ENCODE results near the gene KCTD17.

Gene KCTD17

DNA sequence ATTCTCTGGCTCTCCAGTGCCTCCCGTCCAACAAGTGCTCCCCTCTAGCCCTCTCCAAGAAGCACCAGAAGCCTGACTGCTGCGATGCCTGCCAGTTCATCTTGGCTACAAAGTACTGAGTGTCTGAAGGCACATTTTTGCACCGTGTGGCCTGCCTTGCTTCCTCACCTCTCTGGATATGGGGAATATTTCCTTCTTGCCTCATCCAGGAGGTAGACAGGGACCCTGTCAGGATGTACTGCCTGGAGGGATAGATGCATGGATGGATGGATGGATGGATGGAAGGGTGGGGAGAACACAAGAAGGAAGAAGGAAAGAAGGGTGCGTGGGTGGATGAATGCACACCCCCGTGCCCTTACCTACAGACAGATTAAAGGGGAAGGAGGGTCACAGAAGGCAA lies 27.6 kb downstream of the KCTD17 start:
- DNase-seq (ENCODE audit: low read depth in 2 of 2): no peak

DNA sequence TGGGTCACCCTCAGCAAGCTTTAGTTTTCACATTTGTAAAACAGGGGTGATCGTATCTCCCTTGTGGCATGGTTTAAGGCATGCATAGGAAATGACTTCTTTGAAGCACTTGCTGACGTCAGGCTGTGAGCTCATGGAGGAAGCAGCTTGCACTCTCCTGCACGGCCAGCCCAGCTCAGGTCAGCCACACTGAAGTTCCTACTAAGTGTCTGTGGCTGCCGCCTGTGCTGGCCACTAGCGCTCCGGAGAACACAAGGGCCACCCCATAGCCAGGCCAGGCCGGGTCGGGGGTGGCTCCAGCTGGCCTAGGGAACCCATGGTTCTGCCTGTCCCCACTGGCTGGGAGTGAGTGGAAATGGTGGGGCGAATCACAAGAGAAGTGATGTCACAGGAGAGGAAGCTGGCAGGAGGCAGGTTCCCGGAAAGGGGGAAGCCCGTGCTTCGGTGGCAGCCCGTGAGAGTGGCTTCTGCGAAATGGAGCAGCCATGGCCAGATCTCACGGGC lies 28.2 kb downstream of the KCTD17 start:
- peak; percentile 50 to 65 for DNase-seq (ENCODE audit: low read depth in 2 of 2)

DNA sequence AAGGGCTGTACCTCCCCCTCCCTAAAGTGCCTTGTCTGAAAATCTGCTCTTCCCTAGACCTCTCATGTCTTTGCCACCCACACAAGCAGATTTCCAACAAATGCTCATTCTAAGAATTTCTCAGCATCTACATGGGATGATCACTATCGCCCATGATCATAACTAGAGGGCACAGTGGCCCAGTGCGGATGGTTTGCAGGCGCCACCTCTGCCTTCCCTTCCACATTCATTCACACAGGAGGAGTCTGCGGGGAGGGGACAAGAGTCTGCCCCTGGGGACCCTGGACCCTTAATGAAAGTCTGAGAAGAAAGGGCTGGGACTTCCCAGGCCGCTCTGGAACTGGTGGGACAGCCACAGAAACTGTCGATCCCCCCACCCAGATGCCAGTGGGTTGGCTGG lies 28.9 kb downstream of the KCTD17 start:
- no peak for DNase-seq (ENCODE audit: low read depth in 2 of 2)

DNA sequence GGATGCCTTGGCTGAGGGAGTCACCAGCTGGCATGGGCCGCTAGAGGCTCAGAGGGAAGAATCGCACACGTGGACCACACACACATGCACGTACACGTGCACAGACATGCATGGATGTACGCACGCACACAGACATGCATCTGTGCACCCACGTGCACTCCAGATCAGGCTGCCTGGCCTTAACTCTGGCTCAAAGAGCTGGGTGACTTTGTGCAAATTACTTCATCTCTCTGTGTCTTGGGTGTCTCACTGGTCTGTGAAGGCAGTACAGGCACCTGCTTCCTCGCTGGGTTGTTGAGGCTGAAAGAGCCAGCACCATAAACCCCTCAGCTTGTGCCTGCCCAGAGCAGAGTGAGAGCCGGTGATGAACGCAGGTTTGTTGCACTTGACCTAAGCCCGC lies 29.3 kb downstream of the KCTD17 start:
- DNase-seq (ENCODE audit: low read depth in 2 of 2): no peak

DNA sequence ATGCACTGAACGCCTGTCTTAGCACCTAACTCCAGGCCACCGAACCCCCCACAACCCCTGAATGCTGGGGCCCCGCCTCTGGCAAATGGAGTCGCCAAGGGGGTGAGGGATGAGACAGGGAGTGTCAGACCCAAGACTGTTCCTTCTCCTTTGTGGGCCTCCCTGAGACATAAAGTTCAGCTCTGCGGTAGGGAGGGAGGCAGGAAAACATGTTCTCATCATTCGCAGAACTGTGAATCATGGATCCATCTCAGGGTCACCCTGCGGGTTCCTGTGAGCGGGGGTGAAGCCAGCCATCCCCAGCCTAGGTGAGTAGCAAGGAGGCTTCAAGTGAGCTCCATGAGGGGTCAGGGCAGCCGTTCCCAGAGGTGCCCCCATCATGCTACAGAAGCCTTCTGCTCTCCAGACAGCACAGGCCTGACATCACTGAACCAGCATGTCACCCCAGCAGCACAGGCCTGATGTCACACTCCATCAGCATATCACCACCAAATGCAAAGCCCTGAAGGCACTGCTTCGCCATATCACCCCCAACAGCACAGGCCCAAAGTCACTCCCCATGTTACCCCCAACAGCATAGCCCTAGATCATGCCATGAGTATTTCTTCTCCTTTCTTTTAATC lies 30.8 kb downstream of the KCTD17 start:
- no peak for DNase-seq (ENCODE audit: low read depth in 2 of 2)

DNA sequence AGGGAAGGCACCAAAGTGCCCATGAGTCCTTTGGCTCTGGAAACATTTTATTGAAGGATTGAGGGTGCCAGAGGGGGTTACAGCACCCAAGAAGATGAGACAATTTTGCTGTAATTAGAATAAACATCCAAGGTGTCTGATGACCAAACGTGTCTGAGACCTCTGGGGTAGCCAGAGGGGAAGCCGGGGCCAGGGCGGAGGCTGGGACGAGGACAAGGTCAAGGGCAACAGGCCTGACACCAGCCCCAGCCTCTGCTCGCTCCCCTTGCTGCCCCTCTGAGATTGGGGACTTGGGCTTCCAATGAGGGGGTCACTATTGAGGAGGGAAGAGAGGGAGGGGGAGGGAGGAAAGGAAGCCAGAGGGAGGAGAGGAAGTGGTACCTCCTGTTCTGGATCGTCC lies 32.4 kb downstream of the KCTD17 start:
- no peak for DNase-seq (ENCODE audit: low read depth in 2 of 2)

DNA sequence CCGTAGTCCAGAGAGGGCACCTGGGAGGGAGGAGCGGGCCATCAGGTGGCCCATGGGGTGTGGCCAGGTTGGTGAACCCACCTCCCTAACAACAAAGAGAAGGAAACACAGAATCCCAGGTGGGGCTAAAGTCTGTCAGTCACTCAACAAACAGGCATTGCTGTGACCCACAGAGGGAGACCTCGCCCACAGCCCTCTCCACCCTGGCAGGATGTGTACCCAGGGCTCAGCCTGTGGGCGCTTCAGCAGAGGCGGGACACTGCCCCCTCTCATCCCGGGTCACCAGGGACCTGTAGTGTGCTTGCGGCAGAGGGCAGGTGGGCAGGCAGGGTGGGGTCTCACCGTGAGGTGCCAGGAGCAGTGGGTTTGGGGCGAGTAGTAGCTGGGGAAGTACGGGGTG lies 32.8 kb downstream of the KCTD17 start:
- DNase-seq (ENCODE audit: low read depth in 2 of 2): no peak

DNA sequence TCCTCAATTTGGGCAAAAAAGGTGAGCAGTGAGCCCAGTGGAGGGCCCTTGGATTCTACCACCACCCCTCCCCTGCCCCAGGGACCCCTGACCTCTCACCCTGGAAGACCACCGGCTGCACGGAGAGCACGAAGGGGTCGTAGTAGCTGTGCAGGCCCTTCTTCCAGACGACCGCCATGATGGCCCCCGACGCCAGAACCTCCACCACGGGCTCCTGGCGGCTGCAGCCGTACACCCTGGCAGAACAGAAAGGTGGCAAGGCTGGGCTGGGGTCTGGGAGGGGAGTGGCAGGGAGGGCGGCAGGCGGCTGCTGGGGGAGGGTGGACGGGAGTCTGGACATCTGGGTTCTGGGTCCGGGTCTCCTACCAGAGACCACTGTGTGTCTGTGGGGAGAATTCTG lies 34.6 kb downstream of the KCTD17 start:
- no peak for DNase-seq (ENCODE audit: low read depth in 2 of 2)

DNA sequence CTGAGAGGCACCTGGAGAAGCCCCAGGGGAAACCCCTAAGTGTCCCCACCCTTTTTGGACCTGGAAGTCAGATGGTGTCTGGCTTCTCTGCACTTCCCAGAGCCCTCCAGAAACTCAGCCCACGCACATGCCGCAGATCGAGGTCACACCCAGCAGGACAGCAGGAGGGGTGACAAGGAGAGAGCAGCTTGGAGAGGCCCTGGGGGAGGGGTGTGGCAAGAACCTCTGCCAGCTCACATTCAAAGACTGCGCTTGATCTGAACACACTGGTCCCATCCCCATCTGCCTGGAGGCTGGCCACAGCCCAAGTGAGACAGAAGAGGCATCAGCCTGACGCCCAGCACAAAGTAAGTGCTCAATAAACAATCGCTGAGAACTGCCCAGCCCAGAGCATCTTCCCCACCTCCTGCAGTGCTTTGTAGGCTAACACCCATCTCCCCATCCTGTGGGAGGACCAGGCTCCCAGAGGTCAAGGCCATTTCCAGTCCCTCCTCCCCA lies 36.6 kb downstream of the KCTD17 start:
- DNase-seq (ENCODE audit: low read depth in 2 of 2): no peak

DNA sequence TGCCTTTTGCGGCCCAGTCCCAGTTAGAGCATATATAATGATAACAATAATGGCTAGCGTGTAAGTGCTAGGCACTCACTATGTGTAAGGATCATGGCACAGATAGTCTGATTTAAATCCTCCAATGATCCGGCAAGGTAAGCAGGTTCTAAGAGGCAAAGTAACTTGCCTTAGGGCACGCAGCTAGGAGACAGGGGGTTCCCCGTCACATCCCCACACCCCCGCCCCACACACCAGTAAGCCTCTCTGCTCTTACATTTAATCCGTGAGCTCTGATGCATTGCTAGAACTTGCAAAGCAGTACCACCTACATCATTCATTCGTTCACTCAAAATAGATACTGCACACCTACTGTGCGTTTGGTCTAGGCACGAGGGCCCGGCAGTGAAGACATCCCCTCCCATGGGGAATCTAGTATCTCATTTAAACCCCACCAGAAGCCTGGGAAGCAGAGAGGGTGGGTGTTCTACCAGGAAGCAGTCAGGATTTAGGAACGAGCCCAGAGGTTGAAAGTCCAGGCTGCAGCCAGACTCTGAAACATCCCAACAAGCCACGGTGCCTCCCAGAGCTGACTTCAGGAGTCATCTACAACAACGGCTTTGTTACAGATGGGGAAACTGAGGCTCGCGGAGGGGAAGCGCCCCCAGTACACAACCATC lies 37.3 kb downstream of the KCTD17 start:
- no peak for DNase-seq (ENCODE audit: low read depth in 2 of 2)

DNA sequence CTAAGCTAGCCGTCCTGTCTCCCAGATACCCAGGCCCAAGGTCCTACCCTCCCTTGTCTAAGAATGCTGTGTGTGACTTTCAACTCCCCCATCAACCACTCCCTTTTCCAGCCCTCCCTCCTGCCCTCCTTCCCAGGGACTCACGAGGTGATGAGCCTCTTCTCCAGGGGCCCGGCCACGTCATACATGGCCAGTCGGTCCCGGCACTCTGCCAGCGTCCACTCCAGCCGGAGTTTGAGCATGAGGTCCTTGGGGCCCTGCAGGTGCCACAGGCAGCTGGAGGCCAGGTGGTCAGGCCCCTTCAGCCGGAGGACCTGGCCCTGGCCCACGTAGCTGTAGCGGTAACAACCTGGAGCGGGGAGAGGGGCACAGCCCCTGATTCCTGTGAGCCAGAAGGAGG lies 37.9 kb downstream of the KCTD17 start:
- DNase-seq (ENCODE audit: low read depth in 2 of 2): no peak

DNA sequence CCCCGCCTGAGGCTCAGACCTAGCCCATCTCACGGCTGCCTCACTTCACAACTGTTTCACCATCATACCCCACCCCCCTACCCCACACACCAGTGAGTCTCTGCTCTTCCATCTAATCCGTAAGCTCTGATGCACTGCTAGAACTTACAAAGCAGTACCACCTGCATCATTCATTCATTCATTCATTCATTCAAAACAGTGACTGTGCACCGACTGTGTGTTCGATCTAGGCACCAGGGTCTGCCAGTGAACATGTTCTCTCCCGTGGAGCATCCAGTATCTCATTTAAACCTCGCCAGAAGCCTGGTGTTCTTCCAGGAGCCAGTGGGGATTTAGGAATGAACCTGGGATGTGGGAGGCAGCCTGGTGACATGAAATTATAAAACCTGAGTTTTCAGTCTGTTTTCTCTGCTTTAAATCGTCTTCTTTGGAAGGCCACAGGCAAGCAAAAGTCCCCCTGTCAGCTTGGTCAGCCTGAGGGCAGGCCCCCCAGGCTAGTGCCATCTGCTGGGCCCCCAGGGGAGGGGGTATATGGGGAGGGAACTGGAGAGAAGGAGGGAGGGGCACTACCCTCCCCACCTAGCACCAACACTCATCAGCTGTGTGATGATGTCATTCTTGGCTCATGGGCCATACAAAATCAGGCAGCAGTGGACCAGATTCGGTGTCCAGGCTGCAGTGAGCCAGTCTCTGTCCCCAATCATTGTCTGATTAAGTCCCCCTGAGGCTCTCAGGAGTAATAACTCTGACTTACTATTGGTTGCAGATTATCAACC lies 39.6 kb downstream of the KCTD17 start:
- no peak for DNase-seq (ENCODE audit: low read depth in 2 of 2)

DNA sequence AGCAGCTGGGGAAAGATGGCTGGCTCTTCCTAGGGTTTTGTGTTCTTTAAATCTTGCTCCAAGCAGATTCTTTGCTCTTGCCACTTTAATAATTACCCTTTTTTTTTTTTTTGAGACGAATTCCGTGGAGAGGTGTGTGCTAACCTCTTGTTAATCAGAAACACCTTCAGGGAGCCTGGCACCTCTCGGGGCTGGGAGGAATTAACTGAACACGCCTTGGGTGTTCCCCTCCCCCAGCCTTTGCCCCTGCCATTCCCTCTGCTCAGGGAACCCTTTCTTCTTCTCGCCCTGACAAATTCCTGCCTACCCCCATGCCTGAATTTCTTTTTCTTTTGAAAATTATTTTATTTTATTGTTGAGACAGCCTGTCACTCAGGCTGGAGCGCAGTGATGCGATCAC lies 40.5 kb downstream of the KCTD17 start:
- DNase-seq (ENCODE audit: low read depth in 2 of 2): no peak

DNA sequence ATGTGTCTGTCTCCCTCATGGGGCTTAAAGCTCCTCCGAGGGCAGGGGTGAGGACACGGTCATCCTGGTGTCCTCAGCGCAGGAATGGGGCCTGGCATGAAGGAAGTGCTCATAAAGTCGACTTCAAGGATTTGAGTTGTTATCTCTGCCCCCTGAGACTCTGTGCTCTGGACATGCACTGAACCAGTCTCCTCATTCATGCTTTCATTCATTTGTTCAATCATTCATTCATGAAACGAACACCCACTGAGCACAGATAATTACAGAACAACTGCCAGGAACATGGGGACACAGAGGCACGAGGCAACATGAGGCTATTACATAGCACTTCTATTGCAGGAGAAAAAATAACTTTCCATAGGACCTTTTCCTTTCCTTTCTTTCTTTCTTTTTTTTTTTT lies 41.5 kb downstream of the KCTD17 start:
- DNase-seq (ENCODE audit: low read depth in 2 of 2): no peak

DNA sequence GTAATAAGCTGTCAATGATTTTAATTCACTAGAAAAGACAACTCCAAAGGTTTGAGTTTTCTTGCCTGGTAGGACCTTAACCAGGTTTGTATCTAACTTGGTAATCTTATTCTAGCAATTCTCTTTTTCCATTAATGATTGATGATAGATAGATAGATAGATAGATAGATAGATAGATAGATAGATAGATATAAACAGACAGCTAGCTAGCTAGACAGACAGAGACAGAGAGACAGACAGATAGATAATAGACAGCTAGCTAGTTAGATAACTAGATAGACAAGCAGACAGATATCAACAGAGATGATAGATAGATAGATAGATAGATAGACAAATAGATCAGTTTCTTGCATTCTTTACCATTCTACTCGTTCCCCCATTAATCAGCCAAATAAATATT lies 42.7 kb downstream of the KCTD17 start:
- DNase-seq (ENCODE audit: low read depth in 2 of 2): no peak

DNA sequence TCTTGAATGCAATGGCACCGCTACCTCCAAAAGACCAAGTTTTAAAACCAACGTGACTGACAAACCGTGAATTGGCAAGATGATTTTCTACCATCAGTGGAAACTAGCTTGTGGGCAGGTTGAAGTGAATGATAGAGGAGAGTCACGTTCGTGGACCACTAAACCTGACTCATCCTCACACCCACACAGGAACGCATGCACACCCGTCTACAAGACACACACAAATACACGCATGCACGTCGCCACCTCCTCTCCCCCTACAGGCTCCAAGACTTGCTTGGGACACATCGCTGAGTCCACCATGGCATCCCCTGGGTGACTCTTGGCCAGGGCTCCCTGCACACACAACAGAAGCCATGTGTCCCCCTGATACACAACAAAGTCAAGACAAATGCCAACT lies 43.6 kb downstream of the KCTD17 start:
- peak; percentile 46 to 61 for DNase-seq (ENCODE audit: low read depth in 2 of 2)

DNA sequence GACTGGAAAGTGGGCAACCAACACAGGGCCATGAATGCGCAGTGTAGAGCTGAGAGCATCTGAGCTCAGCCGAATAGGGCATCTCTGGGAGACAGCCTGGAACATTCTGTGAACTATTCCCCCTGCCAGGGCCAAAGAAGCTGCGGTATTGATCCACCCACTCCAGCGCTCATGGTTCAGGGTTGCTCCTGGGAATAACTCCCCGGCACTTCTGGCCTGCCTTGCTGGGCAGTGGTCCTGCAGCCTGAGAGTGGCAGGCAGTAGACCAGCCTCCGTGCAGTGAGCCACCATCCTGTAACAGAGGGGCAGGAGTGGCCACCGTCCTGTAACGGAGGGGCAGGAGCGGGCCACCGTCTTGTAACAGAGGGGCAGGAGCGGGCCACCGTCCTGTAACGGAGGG lies 45.8 kb downstream of the KCTD17 start:
- DNase-seq (ENCODE audit: low read depth in 2 of 2): no peak

DNA sequence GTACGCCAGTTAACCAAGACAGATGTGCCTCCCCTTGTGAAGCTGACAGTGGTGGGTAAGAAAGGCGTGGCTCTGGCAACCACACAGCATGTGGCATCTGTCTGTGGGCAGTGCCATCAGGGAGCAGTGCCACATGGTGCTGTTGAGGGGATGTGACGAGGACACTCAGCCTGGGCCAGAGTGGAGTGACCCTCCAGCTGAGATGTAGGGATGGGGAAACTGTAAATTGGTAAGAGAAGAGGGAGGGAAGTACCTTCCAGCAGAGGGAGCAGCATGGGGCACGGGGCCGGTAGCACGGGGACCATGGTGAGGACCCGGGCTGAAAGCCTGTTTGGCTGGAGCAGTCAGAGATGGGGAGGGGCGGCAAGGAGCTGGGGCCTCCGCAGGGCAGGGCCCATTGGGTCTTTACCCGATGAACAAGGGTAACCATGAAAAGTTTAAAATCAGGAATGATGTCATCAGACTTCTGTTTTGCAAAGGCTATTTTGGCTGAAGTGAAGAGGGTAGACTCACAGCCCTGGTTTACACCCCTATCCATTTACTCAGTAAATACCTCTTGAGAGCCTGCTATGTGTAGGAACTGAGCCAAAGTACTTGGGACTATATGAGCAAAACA lies 47.5 kb downstream of the KCTD17 start:
- no peak for DNase-seq (ENCODE audit: low read depth in 2 of 2)

DNA sequence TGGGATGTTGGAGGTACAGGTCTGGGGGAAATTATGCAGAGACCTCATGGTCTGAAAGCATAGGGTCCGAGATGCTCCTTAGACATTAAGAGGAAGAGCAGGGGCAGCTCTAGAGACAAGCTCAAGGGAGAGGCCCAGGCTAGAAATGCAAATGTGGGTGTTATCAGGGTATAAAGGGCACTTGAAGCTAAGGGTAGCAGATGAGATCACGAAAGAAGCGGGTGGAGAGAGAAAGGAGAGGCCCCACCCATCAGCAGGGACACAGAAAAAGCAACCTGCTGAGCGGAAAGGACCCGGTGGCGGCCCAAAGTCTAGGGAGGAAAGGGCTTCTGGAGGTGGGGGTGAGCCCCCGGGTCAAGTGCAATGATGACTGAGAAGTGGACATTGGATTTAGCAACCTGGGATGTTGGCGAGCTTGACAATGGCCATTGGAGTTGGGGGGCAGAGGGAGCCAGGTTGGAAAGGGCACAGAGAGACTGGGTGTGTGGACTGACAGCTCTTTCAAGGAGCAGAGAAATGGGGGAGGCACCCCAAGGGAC lies 49.1 kb downstream of the KCTD17 start:
- no peak for DNase-seq (ENCODE audit: low read depth in 2 of 2)

DNA sequence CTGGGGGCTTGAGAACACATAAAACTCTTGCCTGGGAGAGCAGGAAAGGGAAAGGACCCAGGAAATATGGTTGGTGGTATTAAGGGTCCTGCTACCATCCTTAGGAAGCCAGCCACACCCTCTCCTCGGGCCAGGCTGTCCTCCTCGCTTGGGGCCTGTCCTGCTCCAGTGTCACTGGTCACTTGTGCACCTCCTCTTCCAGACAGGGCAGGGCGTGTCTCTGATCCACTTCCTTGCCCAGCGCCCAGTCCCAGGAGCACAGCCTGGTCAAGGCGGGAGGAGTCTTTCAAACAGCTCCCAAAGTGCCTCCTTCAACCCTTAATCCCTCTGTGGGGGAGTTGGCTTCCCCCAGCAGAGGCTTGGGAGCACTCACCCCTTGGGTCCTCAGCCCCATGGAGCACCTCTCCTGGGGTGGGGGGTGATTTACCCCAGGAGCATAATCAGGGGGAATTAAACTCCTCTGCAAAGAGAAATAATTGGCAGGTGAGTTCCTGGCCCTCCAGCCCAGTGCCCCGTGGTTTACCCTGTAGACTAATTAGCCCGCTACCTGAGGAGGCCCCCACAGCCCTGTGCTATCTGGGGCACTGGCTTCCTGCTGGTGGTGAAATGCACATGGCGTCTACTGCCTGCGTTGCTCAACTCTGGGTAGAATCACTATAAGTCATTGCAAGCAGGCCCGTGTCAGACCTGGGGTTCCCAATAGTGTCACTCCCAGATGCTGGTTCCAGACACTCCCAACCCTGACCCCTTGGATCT lies 49.9 kb downstream of the KCTD17 start:
- DNase-seq (ENCODE audit: low read depth in 2 of 2): no peak

DNA sequence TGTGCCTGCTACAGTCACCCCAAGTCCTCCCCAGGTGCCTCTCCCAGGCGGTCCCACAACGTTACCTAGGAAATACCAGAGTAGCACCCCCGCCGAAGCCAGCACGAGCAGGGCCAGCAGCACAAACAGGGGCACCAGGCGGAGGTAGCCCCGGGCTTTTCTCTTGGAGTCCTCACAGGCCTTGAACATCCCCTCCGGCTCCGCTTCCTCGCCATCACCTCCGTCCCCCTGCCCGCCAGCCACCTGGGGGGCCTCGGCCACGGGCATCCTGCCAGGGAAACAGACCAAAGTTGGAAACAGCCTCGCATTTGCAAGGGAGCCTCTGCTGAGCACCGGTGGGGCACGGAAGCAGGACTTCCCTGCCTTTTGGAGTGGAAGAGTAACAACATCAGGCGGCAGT lies 51.6 kb downstream of the KCTD17 start:
- no peak for DNase-seq (ENCODE audit: low read depth in 2 of 2)

Data from stimulated activated CD4-positive, alpha-beta T cell treated with anti-CD3 and anti-CD28 coated beads, Interleukin-1b, Interleukin-23, amount 100 ng/mL, for 4 hours (primary cell).